ENCODE measurements around the gene PSMD3. TPM values are rescaled to one million over a fixed set of nuclear protein-coding genes. Genes with fewer than 3 reads are reported as not detected.

PSMD3 gene
- total and polyA plus RNA-seq, 3 donors from 2014 or later: 112 to 129 (median 128) TPM

DNA sequence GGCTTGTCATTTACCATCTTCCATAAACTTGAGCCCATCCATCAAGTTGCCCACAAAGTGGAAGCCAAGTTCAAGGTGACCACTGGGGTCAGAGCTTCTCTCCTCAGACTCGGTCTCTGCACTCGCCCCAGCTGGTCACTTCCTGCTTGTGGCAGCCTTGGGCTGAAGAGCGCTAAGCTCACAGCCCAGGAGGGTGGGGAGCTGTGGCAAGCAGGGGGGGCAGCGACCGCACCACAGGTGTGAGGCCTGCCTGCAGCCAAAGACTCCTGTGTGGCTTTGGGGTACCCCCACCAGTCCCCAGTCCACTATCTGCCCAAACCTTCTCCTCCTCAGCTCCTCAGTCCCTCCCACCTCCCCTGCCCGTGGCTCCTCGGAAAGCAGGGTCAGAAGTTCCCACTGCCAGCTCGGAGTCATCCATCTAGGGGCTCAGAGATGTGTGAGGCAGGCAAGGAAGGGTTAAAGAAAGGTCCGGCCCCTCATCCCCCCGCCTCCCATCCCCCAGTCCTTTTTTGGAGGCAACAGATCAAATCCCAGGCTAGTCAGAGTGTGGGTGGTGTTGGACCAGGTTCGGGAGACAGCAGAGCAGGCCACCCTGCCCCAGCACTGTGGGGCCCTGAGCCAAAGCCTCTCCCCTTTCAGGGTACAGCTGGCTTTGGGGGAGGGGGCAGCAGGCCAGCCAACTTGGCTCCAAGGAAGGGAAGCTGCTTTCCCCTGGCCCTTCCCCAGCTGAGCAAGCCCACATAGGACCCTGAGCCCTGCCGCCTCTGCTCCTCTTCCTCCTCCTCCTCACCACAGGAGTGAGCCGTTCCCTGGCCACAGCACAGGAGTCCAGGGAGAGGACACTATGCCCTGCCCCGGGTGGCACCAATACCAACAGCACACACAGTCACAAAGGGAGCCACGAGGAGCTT is 37.9 kb downstream of the PSMD3 start:
- Histone ChIP-seq H3K27me3 (no peaks in the 10 kb centered on the region), H3K9me3 (no peaks in the 10 kb centered on the region), H3K36me3 (ENCODE audit: low read depth, missing control alignments) (no peaks in the 10 kb centered on the region), H3K4me1 (peaks cover 52% of the 10 kb centered on the region), H3K4me3 (no peak overlapping the region), H3K27ac (peak overlapping the region; percentile 55 to 58)
- DNase-seq: peak; percentile 48
- WGBS, 2 donors: 26 to 52% methylated on average over 12 to 15 of the region's 15 CpGs
- TF ChIP-seq POLR2A (IDR thresholded peaks at IDR 0.05): no peak
- TF ChIP-seq, protein P1, sequence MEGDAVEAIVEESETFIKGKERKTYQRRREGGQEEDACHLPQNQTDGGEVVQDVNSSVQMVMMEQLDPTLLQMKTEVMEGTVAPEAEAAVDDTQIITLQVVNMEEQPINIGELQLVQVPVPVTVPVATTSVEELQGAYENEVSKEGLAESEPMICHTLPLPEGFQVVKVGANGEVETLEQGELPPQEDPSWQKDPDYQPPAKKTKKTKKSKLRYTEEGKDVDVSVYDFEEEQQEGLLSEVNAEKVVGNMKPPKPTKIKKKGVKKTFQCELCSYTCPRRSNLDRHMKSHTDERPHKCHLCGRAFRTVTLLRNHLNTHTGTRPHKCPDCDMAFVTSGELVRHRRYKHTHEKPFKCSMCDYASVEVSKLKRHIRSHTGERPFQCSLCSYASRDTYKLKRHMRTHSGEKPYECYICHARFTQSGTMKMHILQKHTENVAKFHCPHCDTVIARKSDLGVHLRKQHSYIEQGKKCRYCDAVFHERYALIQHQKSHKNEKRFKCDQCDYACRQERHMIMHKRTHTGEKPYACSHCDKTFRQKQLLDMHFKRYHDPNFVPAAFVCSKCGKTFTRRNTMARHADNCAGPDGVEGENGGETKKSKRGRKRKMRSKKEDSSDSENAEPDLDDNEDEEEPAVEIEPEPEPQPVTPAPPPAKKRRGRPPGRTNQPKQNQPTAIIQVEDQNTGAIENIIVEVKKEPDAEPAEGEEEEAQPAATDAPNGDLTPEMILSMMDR (IDR thresholded peaks at IDR 0.05): no peak
- intact Hi-C loops (cut with DNase I; ENCODE audit: low total_unique reads): no loop called here

- DNase-seq: peak; percentile 40
- Histone ChIP-seq H3K27me3 (no peaks in the 10 kb centered on the region), H3K4me1 (peaks cover 43% of the 10 kb centered on the region), H3K4me3 (no peak overlapping the region), H3K9me3 (no peaks in the 10 kb centered on the region), H3K36me3 (ENCODE audit: low read depth, missing control alignments) (no peaks in the 10 kb centered on the region), H3K27ac (peak overlapping the region in 1 of 2 donors; percentile 58)
- intact Hi-C loops (cut with DNase I; ENCODE audit: low total_unique reads): no loop called here
- whole genome bisulfite sequencing, 2 donors: 81 to 83% methylated on average over 15 to 21 of the region's 24 CpGs
- TF ChIP-seq, protein P1 (IDR thresholded peaks at IDR 0.05): no peak
- TF ChIP-seq POLR2A (IDR thresholded peaks at IDR 0.05): no peak
These were observed 38.8 kb downstream of the PSMD3 start for GRCh38 chr17:40019140-40019991.

GRCh38 chr17:40020146-40020545 is 39.5 kb downstream of the PSMD3 start:
- no peaks in the 10 kb centered on the region for H3K27me3 ChIP-seq
- WGBS, 2 donors: 86% methylated on average over 9 to 13 of the region's 13 CpGs
- DNase-seq: no peak
- no peaks in the 10 kb centered on the region for H3K36me3 ChIP-seq (ENCODE audit: low read depth, missing control alignments)
- no peak overlapping the region for H3K27ac ChIP-seq
- intact Hi-C loops (cut with DNase I; ENCODE audit: low total_unique reads): no loop called here
- no peak overlapping the region for H3K4me3 ChIP-seq
- peaks cover 38% of the 10 kb centered on the region for H3K4me1 ChIP-seq
- H3K9me3 ChIP-seq: no peaks in the 10 kb centered on the region
- no peak for TF ChIP-seq POLR2A (IDR thresholded peaks at IDR 0.05)
- TF ChIP-seq, protein P1 (IDR thresholded peaks at IDR 0.05): no peak

DNA sequence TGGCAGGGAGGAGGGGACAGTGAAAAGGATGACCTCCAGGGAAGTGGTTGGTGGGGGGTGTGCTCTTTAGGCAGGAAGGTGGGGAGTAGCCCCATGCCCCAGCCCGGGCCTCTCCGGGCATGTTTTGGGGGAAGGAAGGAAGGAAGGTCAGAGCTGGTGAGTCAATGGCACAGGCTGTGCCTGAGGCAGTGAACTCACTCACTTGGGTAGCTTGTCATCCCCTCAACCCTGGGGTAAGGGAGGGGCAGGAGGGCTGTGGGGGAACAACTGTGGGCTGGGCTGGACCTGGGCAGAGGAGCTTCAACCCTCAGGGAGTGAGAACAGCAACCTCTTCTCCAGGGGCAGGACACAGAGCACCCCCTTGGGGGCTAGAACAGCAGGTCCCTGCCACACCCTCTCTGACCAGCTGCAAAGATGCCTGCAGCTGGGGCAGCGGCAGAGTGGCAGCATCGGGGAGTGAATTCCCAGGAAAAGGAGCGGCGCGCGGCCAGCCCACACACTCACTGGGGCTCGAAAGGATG is 40.9 kb downstream of the PSMD3 start:
- DNase-seq: no peak
- Histone ChIP-seq H3K36me3 (ENCODE audit: low read depth, missing control alignments) (no peaks in the 10 kb centered on the region), H3K27me3 (no peaks in the 10 kb centered on the region), H3K4me3 (no peak overlapping the region), H3K27ac (peak overlapping the region in 1 of 2 donors; percentile 64), H3K9me3 (no peaks in the 10 kb centered on the region), H3K4me1 (peaks cover 44% of the 10 kb centered on the region)
- WGBS, 2 donors: 50 to 64% methylated on average over 4 to 9 of the region's 9 CpGs
- intact Hi-C loops (cut with DNase I; ENCODE audit: low total_unique reads): no loop called here
- TF ChIP-seq, protein P1 (IDR thresholded peaks at IDR 0.05): no peak
- no peak for TF ChIP-seq POLR2A (IDR thresholded peaks at IDR 0.05)
